Fibroblast of upper back skin (primary cell): ENCODE measurements around the gene AUP1.
"Not testable (repeated sequence)": the region's sequence is repeated elsewhere in the genome, so short reads cannot be mapped to it uniquely, and the experiment has no call there.

Experiments used
- DNase-seq: peaks from one replicate; pipeline ENCODE4 v3.0.0-alpha.2; 2013

Gene AUP1

DNA sequence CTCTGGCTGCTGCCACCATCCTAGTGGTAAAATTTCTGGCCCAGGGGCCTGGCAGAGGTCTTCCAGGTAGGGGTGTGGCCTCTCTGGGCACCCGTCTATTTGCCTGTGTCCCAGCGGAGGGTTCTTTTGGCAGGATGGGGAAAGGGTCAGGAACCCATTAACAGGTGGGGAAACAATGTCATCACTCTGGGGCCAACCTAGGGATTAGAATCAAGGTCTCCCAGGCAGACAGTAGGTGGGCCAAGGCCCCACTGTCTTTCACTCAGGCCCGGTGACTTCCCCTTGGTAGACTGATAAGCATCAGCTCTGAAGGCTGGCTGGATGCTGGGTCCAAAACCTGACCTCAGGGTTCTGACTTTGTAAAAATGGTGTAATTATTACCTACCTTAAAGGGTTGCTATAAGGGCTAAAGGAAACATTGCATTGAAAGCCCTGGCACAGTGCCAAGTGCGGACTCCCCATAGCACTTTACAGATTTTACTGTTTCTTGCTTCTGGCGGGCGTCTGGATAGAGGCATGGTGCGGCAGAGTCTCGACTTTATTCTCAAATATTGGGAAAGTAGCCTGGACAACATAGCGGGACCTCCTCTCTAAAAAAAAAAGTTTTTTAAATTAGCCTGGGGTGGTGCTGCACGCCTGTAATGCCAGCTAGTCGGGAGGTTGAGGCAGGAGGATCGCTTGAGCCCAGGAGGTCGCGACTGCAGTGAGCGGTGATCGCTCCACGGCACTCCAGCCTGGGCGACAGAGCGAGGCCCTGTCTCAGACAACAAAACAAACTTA lies 32.3 kb downstream of the AUP1 start:
- no peak for DNase-seq

- DNase-seq: no peak
Observed at GRCh38 chr2:74495440-74495839, 34.1 kb downstream of the AUP1 start.

- DNase-seq: no peak
Observed at GRCh38 chr2:74493546-74493945, 36.0 kb downstream of the AUP1 start.

DNA sequence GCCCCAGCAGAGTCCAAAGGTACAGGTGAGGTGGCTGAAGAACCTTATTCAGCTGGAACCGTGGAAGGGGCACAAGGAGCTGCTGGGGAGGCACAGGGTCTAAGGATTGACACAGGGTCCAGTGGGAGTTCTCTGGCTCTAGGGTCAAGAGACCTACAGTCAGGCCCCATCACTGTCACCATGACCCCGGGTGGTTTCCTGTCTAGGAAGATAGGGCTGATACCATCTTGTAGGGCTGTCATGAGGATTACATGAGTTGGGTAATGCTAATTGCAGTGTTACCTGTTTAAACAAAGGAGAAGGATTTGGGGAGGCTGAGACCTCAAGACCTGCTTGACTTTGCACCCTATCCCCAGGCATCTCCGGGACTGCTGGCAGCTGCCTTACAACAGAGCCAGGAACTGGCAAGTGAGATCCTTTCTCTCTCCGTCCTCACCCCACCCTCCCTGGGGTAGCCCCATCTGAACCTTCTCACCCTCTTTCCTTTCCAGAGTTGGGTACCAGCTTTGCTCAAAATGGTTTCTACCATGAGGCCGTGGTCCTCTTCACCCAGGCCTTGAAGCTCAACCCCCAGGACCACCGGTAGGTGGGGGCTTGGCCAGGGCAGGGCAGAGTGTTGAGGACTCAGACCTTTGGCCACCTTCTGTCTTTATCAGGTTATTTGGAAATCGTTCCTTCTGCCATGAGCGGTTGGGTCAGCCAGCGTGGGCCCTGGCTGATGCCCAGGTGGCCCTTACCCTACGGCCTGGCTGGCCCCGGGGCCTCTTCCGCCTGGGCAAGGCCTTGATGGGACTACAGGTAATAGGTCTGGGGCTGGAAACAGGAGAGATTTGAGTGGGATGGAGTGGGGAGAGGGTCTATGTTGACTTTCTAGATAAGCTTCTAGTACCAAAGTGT lies 37.6 kb downstream of the AUP1 start:
- no peak for DNase-seq

DNA sequence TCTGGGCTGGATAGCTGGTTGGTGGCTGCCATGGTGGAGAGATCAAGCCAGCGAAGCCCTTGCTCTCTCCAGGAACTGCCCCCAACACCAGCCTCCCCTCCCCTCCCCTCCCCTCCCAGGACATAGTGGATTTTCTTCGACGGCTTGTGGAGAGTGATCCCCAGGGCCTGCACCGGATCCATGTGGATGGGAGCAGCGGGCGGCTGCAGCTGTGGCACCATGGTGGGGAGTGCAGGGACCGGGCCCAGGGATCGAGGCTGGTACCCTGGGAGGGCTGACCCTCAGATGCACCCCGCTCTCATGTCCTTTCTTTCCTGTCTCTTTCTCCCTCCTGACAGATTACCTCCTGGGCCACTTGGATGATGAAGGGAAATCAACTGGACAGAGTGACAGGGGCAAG lies 39.6 kb downstream of the AUP1 start:
- no peak for DNase-seq

GRCh38 chr2:74488643-74489481 lies 40.6 kb downstream of the AUP1 start:
- no peak for DNase-seq

- DNase-seq: no peak
Observed at GRCh38 chr2:74486141-74486540, 43.4 kb downstream of the AUP1 start.

DNA sequence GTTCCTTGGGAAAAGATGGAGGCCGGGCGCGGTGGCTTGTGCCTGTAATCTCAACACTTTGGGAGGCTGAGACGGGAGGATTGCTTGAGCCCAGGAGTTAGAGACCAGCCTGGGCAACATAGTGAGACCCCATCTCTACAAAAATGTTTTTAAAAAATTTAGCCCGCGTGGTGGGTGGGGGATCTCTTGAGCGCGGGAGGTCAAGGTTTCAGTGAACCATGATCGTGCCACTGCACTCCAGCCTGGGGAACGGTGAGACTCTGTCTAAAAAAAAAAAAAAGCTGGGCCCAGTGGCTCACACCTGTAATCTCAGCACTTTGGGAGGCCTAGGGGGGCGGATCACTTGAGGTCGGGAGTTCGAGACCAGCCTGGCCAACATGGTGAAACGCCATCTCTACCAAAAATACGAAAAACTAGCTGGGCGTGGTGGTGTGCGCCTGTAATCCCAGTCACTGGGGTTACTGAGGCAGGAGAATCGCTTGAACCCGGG lies 45.8 kb downstream of the AUP1 start:
- not testable (repeated sequence) for DNase-seq

DNA sequence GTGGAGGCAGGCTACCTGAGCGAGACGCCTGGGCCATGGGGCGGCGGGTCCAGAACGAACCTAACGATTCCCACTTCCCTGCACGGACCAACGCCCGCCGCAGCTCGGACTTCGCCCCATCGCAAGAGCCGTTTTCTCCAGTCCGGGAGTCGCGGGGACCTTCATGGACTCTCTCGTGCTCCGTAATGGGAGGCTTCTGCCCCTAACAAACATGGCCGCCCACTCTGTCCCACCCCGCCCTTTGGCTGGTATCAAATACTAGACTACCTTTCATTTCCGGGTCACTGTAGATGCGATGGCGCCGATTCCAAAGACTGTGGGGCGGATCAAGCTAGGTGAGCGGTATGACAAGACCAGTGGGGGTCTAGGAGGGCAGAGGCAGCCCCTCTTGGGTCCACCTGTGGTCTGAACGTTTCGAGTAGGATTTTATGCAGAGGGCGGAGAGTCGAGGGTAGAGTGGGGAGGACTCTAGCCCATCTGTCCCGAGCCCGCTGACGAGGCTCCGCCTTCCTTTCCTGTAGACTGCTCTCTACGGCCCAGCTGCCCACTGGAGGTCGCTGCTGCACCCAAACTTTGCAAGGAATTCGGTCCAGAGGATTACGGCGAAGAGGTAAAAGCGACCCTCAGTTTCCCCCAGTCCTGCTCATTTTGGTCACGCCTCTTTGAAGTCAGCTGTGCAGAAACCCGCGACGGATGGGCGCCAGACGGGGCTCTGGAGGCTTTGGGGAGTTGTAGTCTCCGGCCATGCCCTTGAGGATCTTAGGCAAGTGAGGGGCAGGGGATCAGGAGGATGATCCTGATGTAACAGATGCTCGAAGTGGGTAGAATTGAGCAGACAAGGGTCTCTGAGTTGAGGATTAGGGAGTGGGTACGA lies 46.5 kb downstream of the AUP1 start, which contains the start of the genes CCDC142 and TTC31:
Gene CCDC142 (minus strand): TSS at position 198 of the 874 bp plus-strand sequence. CDS start 161 bp downstream, at position 37.
Gene TTC31 (plus strand): TSS at position 281 of the 874 bp plus-strand sequence. CDS start 15 bp downstream, at position 296.
- DNase-seq: peak; percentile 94

DNA sequence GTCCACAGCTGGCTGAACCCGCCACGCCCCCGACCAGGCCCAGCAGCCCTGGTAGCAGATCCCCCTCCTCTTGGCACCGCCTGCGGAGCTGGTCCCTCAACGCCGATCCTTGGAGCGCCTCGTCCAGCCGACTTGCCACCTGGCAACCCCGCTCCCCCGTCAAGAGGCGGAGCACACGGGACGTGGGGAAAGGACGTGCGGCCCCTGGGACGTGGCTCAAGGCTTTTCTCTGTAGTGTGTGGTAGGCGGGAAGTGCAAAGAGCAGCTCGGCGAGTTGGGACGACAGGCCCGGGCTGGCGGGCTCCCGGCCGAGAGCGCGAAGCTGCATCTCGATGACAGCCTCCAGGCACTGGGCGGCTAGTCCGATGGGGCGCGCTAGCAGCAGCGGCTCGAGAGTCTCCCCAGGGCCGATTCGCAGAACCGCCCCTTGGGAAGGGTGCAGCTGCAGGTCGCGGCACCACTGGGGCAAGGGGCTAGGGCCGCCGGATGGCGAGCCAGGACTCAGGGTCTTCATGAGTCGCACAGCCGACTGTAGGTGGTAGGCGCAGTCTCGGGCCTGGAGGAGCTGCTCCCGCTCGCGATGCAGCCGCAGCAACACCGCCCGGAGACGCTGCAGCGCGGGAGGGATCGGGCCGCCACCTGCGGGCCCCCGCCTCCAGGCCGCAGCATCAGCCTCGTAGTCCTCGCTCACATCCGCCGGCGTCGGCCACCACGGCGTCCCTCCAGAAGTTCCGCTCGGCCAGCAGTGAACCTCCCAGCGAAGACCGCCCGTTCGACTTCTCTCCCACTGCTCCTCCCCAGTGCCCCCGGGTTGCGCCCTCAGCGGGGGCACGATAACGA lies 47.3 kb downstream of the AUP1 start:
- DNase-seq: peak; percentile 36

DNA sequence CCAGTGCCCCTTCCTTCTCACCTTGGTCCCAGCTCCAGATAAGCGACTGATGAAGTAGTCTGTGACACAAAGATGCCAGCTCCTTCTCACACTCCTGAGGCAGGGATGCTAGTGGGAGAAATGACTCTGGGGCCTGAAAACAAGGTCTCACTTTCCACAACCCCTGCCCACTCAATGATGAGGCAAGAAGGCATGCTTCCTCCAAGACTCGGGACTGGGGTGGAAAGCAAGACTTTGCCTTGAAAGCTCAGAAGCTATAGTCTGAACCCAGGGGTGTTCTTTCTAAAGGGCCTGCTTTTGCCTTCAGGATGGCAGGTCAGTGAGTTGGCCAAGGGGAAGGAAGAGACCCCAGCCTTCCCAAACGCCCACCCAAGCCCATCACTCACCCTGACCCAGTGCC lies 48.1 kb downstream of the AUP1 start:
- no peak for DNase-seq
